ENCODE data around the gene COL4A2.

COL4A2 gene

DNA sequence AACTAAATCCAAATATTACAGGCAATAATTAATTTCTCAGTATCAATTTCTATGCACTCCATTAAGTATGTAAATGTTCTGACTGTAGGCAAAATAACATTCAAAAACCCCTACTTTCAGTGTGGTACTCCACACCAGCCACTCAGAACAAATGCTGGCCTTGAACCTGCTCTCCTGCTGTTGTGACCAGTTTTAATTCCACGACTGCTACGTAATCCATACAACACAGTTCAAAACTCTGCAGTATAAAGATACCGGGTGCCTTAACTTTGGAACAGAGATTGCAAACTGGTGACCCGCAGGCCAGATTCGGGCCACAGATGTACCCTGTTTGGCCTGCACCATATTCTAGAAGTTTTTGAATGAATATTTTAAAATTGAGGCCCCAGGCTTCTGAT lies 30.5 kb upstream of the COL4A2 start:
- no peaks in the 10 kb centered on the region for H3K9me3 ChIP-seq (ENCODE audit: insufficient read depth, low read depth, low read length)
- no peak overlapping the region for H3K9ac ChIP-seq (ENCODE audit: low read depth, low read length, poor library complexity, severe bottlenecking)
- no peaks in the 10 kb centered on the region for H3K79me2 ChIP-seq (ENCODE audit: insufficient read depth, low read length)
- no peaks in the 10 kb centered on the region for H3K36me3 ChIP-seq (ENCODE audit: insufficient read depth, low read length)
- no peaks in the 10 kb centered on the region for H3K9me2 ChIP-seq (replicated peaks; ENCODE audit: low read depth, low read length)
- H3K4me3 ChIP-seq (ENCODE audit: low read length, poor library complexity, severe bottlenecking) = no peak overlapping the region
- H3K27me3 ChIP-seq (ENCODE audit: insufficient read depth, low read length, poor library complexity, severe bottlenecking) = no peaks in the 10 kb centered on the region
- no peaks in the 10 kb centered on the region for H3K4me1 ChIP-seq (ENCODE audit: insufficient read depth, low read length, poor library complexity, severe bottlenecking)
- H3K4me2 ChIP-seq (ENCODE audit: low read depth, low read length, poor library complexity, severe bottlenecking) = no peak overlapping the region
- H4K20me1 ChIP-seq (ENCODE audit: insufficient read depth, low read length, poor library complexity, severe bottlenecking) = no peaks in the 10 kb centered on the region
- no peak overlapping the region for H2AFZ ChIP-seq (ENCODE audit: low read length)
- no peaks in the 10 kb centered on the region for H3F3A ChIP-seq (ENCODE audit: low read depth)
- no peak for TF ChIP-seq EZH2phosphoT487 (IDR thresholded peaks at IDR 0.05; ENCODE audit: borderline replicate concordance)
- TF ChIP-seq, protein P1, sequence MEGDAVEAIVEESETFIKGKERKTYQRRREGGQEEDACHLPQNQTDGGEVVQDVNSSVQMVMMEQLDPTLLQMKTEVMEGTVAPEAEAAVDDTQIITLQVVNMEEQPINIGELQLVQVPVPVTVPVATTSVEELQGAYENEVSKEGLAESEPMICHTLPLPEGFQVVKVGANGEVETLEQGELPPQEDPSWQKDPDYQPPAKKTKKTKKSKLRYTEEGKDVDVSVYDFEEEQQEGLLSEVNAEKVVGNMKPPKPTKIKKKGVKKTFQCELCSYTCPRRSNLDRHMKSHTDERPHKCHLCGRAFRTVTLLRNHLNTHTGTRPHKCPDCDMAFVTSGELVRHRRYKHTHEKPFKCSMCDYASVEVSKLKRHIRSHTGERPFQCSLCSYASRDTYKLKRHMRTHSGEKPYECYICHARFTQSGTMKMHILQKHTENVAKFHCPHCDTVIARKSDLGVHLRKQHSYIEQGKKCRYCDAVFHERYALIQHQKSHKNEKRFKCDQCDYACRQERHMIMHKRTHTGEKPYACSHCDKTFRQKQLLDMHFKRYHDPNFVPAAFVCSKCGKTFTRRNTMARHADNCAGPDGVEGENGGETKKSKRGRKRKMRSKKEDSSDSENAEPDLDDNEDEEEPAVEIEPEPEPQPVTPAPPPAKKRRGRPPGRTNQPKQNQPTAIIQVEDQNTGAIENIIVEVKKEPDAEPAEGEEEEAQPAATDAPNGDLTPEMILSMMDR (conservative IDR thresholded peaks at IDR 0.05; ENCODE audit: low read length) = no peak

DNA sequence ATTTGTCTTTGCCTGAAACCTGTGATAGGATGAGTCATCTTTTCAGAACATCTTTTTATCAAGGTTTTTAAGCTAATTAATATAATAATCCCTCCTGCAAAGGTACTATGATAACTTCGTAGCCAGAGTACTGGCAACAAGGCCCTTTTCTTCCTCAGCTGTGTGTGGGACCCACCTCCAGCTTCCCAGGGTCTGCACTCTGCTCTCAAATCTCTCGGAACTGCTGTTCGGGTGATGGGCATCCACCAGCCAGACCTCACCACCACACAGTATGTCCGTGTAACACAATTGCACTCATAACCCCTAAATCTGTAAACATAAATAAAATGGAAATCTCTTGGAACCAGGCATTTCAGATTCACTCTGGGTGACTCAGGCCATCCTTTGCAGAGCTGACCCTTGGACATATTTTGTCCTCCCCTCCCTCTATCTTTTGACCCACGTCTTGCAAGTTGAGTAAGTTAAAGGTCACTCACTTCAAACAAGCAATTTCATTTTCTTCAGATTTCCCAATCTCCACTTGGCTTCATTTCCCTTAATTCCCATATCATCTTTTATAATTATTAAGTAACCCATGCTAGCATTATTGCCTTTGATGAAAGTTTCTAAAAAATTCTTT lies 29.6 kb upstream of the COL4A2 start:
- Histone ChIP-seq H3K9ac (ENCODE audit: low read depth, low read length, poor library complexity, severe bottlenecking) (no peak overlapping the region), H2AFZ (ENCODE audit: low read length) (no peak overlapping the region), H3F3A (ENCODE audit: low read depth) (no peaks in the 10 kb centered on the region), H3K79me2 (ENCODE audit: insufficient read depth, low read length) (no peaks in the 10 kb centered on the region), H3K4me2 (ENCODE audit: low read depth, low read length, poor library complexity, severe bottlenecking) (no peak overlapping the region), H3K36me3 (ENCODE audit: insufficient read depth, low read length) (no peaks in the 10 kb centered on the region), H3K9me3 (ENCODE audit: insufficient read depth, low read depth, low read length) (no peaks in the 10 kb centered on the region), H3K27me3 (ENCODE audit: insufficient read depth, low read length, poor library complexity, severe bottlenecking) (no peaks in the 10 kb centered on the region), H3K4me3 (ENCODE audit: low read length, poor library complexity, severe bottlenecking) (no peak overlapping the region), H3K9me2 (replicated peaks; ENCODE audit: low read depth, low read length) (no peaks in the 10 kb centered on the region), H3K4me1 (ENCODE audit: insufficient read depth, low read length, poor library complexity, severe bottlenecking) (no peaks in the 10 kb centered on the region), H4K20me1 (ENCODE audit: insufficient read depth, low read length, poor library complexity, severe bottlenecking) (no peaks in the 10 kb centered on the region)
- no peak for TF ChIP-seq EZH2phosphoT487 (IDR thresholded peaks at IDR 0.05; ENCODE audit: borderline replicate concordance)
- TF ChIP-seq, protein P1 (conservative IDR thresholded peaks at IDR 0.05; ENCODE audit: low read length) = no peak

DNA sequence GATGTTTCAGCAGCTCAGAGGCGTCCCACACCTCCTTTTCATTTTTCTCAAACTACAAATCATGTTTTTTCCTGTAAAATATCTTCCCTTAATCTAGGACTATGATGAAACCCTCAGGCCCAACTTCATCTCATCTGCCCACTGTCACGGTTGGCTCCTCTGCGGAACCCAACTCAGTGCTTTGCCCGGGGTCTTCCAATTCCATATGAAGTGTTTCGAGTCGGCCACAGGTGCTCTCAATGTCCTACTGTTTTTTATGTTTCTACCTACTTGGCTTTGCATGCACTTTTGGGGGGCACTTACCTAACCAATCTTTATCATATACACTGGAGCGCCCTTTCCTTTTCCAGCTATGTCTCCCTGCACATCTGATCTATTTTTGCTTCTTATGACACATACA lies 28.2 kb upstream of the COL4A2 start:
- H3K36me3 ChIP-seq (ENCODE audit: insufficient read depth, low read length) = no peaks in the 10 kb centered on the region
- H3K4me2 ChIP-seq (ENCODE audit: low read depth, low read length, poor library complexity, severe bottlenecking) = no peak overlapping the region
- H3K27me3 ChIP-seq (ENCODE audit: insufficient read depth, low read length, poor library complexity, severe bottlenecking) = no peaks in the 10 kb centered on the region
- H3K4me1 ChIP-seq (ENCODE audit: insufficient read depth, low read length, poor library complexity, severe bottlenecking) = no peaks in the 10 kb centered on the region
- TF ChIP-seq, protein P1 (conservative IDR thresholded peaks at IDR 0.05; ENCODE audit: low read length) = no peak
- no peak for TF ChIP-seq EZH2phosphoT487 (IDR thresholded peaks at IDR 0.05; ENCODE audit: borderline replicate concordance)
- H3K9ac ChIP-seq (ENCODE audit: low read depth, low read length, poor library complexity, severe bottlenecking) = no peak overlapping the region
- no peaks in the 10 kb centered on the region for H3K9me2 ChIP-seq (replicated peaks; ENCODE audit: low read depth, low read length)
- H3F3A ChIP-seq (ENCODE audit: low read depth) = no peaks in the 10 kb centered on the region
- no peak overlapping the region for H2AFZ ChIP-seq (ENCODE audit: low read length)
- H3K4me3 ChIP-seq (ENCODE audit: low read length, poor library complexity, severe bottlenecking) = no peak overlapping the region
- H4K20me1 ChIP-seq (ENCODE audit: insufficient read depth, low read length, poor library complexity, severe bottlenecking) = no peaks in the 10 kb centered on the region
- no peaks in the 10 kb centered on the region for H3K9me3 ChIP-seq (ENCODE audit: insufficient read depth, low read depth, low read length)
- H3K79me2 ChIP-seq (ENCODE audit: insufficient read depth, low read length) = no peaks in the 10 kb centered on the region
